HEK293T (cell line): Measurements from ENCODE around the gene ANKK1.

Source experiments
- ARNT ChIP-seq: fragments of 450-650 bp; IDR thresholded peaks from 2 replicates; pipeline ENCODE4 v1.6.1; 2017; ENCODE audit warnings: mild to moderate bottlenecking
- BHLHE40 ChIP-seq: fragments of 450-650 bp; IDR thresholded peaks from 2 replicates; pipeline ENCODE4 v1.6.1; 2016; ENCODE audit warnings: mild to moderate bottlenecking, moderate library complexity, borderline replicate concordance
- FOXA1 ChIP-seq: fragments of 450-650 bp; IDR thresholded peaks from 2 replicates; pipeline ENCODE4 v1.6.1; 2016; ENCODE audit warnings: mild to moderate bottlenecking
- FOXK2 ChIP-seq: fragments of 450-650 bp; IDR thresholded peaks from 2 replicates; pipeline ENCODE4 v1.6.1; 2016; ENCODE audit warnings: mild to moderate bottlenecking
- FOXM1 ChIP-seq: fragments of 450-650 bp; IDR thresholded peaks from 2 replicates; pipeline ENCODE4 v1.6.1; 2017; ENCODE audit warnings: mild to moderate bottlenecking, borderline replicate concordance
- NFRKB ChIP-seq: fragments of 450-650 bp; IDR thresholded peaks from 2 replicates; pipeline ENCODE4 v1.6.1; 2016; ENCODE audit warnings: mild to moderate bottlenecking, moderate library complexity
- SP1 ChIP-seq: fragments of 450-650 bp; IDR thresholded peaks from 2 replicates; pipeline ENCODE4 v1.6.1; 2017
- ZNF384 ChIP-seq: fragments of 450-650 bp; IDR thresholded peaks from 2 replicates; pipeline ENCODE4 v1.6.1; 2016

DNA sequence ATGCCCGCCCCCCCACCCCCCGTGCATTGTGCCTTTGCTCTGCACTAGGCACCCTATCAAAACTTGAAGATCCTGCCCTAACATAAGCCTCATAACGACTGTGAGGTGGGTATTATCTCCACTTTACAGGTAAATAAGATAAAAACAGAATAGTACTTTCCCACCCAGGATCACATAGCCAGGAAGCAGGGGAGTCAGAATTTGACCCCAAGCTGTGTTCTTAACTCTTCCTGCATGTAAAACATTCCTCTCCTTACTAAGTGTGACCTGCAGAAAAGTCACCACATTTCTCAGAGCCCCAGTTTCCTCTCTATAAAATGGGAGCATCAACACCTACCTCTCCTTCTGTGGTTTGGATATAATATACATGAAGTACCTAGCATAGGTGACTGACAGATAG is 18.2 kb upstream of the ANKK1 start:
- TF ChIP-seq FOXA1 (no peak), ARNT (no peak), ZNF384 (no peak), SP1 (no peak), FOXM1 (no peak), NFRKB (no peak), BHLHE40 (no peak), FOXK2 (no peak)
